Endothelial cell of umbilical vein (primary cell): Measurements from ENCODE around the gene NLRC3. TPM values are rescaled to one million over a fixed set of nuclear protein-coding genes. Genes with fewer than 3 reads are reported as not detected.

Source experiments
- BruUV-seq: library from RNA; stranded (reverse); fragments of 400-500 nt; replicated peaks from 2 replicates; lab custom pipeline; 2021; lab: Mats Ljungman, UMichigan
- CTCF ChIA-PET: fragments of 300-600, 350-600 bp; sonication (Branson Sonifier 250); formaldehyde crosslinking; loops from one replicate; lab custom pipeline; 2021; ENCODE audit warnings: antibody characterized with exemption, inconsistent platforms; lab: Charles Lee
- POLR2A ChIA-PET: fragments of 300-600, 350-600 bp; sonication (Branson Sonifier 250); formaldehyde crosslinking; loops from one replicate; lab custom pipeline; 2021; ENCODE audit warnings: antibody characterized with exemption, inconsistent platforms; lab: Charles Lee
- DNase-seq: peaks from one replicate; pipeline ENCODE4 v3.0.0-alpha.2; 2011; ENCODE audit warnings: low read depth, low spot score
- FAIRE-seq: peaks from 2 replicates; lab custom pipeline; 2011; peaks lifted over from hg19 to GRCh38; lab: Jason Lieb, UNC
- H2AFZ ChIP-seq: 2 replicates; pipeline ENCODE4 v1.6.0; 2012; ENCODE audit warnings: low read depth, low read length, control low read depth, inconsistent platforms
- H3K27ac ChIP-seq: 2 replicates; pipeline ENCODE4 v1.5.1; 2011; ENCODE audit warnings: low read depth, mild to moderate bottlenecking, control low read depth, low read length, moderate library complexity; ENCODE audit not compliant: insufficient read depth
- H3K27me3 ChIP-seq, 2 experiments: 2 replicates each; pipeline versions ENCODE4 v1.6.0 to v1.6.1; 2011; ENCODE audit warnings: low read length in 2 of 2, mixed read lengths in 1 of 2; ENCODE audit not compliant: control insufficient read depth in 2 of 2, insufficient read depth in 2 of 2
- H3K36me3 ChIP-seq, 2 experiments: 2 replicates in 1 of 2; 3 replicates in 1 of 2; pipeline ENCODE4 v1.5.1; 2011; ENCODE audit warnings: low read length in 2 of 2, mild to moderate bottlenecking in 1 of 2, moderate library complexity in 1 of 2; ENCODE audit not compliant: control insufficient read depth in 2 of 2, insufficient read depth in 2 of 2; ENCODE audit errors: extremely low read depth in 1 of 2
- H3K4me1 ChIP-seq: 3 replicates; pipeline ENCODE4 v1.5.1; 2011; ENCODE audit warnings: mild to moderate bottlenecking, low read length; ENCODE audit not compliant: control insufficient read depth, insufficient read depth; ENCODE audit errors: extremely low read depth
- H3K4me2 ChIP-seq: 2 replicates; pipeline ENCODE4 v1.6.1; 2011; ENCODE audit warnings: low read length, control low read depth, mixed read lengths; ENCODE audit not compliant: insufficient read depth
- H3K4me3 ChIP-seq, 3 experiments: fragments of 200-600 bp in 1 of 3; sonication (generic), shearing (Covaris generic) in 1 of 3; replicated peaks in 1 of 3; 2 replicates each; pipeline ENCODE4 v1.5.1; 2011 to 2016; ENCODE audit warnings: control low read depth in 3 of 3, low read length in 3 of 3, mild to moderate bottlenecking in 2 of 3, inconsistent platforms in 1 of 3, low read depth in 1 of 3, moderate library complexity in 1 of 3; ENCODE audit not compliant: insufficient read depth in 1 of 3
- H3K79me2 ChIP-seq: 2 replicates; pipeline ENCODE4 v1.6.0; 2012; ENCODE audit warnings: low read length, inconsistent platforms; ENCODE audit not compliant: control insufficient read depth, insufficient read depth
- H3K9ac ChIP-seq: replicated peaks from 2 replicates; pipeline ENCODE3; 2011; ENCODE audit warnings: low read length, control low read depth; ENCODE audit not compliant: insufficient read depth; ENCODE audit errors: extremely low read depth
- H3K9me1 ChIP-seq: replicated peaks from 3 replicates; pipeline ENCODE4 v1.6.0; 2011; ENCODE audit warnings: mild to moderate bottlenecking, low read length; ENCODE audit not compliant: control insufficient read depth, insufficient read depth; ENCODE audit errors: extremely low read depth
- H3K9me3 ChIP-seq: replicated peaks from 2 replicates; pipeline ENCODE4 v1.5.1; 2012; ENCODE audit warnings: low read length, inconsistent platforms; ENCODE audit not compliant: control insufficient read depth, insufficient read depth
- H4K20me1 ChIP-seq: replicated peaks from 2 replicates; pipeline ENCODE3; 2011; ENCODE audit warnings: mild to moderate bottlenecking, low read length; ENCODE audit not compliant: control insufficient read depth, insufficient read depth; ENCODE audit errors: extremely low read depth
- CTCF ChIP-seq, 2 donors: IDR thresholded peaks; 1 replicate in 1 of 2; 2 replicates in 1 of 2; pipeline ENCODE4 v1.5.1; 2011; ENCODE audit warnings: low read length in 2 of 2, mild to moderate bottlenecking in 2 of 2, moderate library complexity in 2 of 2, control low read depth in 1 of 2, inconsistent platforms in 1 of 2, low read depth in 1 of 2; ENCODE audit not compliant: insufficient read depth in 1 of 2; ENCODE audit errors: extremely low read depth in 1 of 2
- EZH2 ChIP-seq: IDR thresholded peaks from 2 replicates; pipeline ENCODE4 v1.6.1; 2012; ENCODE audit warnings: borderline replicate concordance, low read depth, mild to moderate bottlenecking, moderate library complexity, low read length, inconsistent platforms; ENCODE audit not compliant: severe bottlenecking
- FOS ChIP-seq: IDR thresholded peaks from 2 replicates; pipeline ENCODE4 v1.6.1; 2011; ENCODE audit warnings: mild to moderate bottlenecking, low read length, moderate library complexity, borderline replicate concordance; ENCODE audit not compliant: insufficient read depth
- GATA2 ChIP-seq: IDR thresholded peaks from 2 replicates; pipeline ENCODE4 v1.7.0; 2011; ENCODE audit warnings: low read depth, mild to moderate bottlenecking, moderate library complexity, mixed read lengths, low read length; ENCODE audit not compliant: insufficient read length, insufficient read depth
- JUN ChIP-seq: IDR thresholded peaks from 2 replicates; pipeline ENCODE4 v1.6.1; 2011; ENCODE audit warnings: borderline replicate concordance, low read depth; ENCODE audit not compliant: insufficient read length, insufficient read depth
- MYC ChIP-seq: IDR thresholded peaks from one replicate; pipeline ENCODE4 v1.6.1; 2011; ENCODE audit warnings: mild to moderate bottlenecking, low read depth, low read length
- POLR2A ChIP-seq: IDR thresholded peaks from 2 replicates; pipeline ENCODE4 v1.6.1; 2012; ENCODE audit warnings: low read depth, mild to moderate bottlenecking, control low read depth, low read length
- POLR2AphosphoS5 ChIP-seq: IDR thresholded peaks from 2 replicates; pipeline ENCODE4 v1.6.1; 2012; ENCODE audit warnings: low read depth, mild to moderate bottlenecking, control low read depth, low read length, moderate library complexity; ENCODE audit not compliant: insufficient read depth
- dilution Hi-C: fragments of 300-500 bp; cut with MboI; formaldehyde crosslinking; loops from one replicate; pipeline ENCODE4 v1.15.0; 2019; ENCODE audit warnings: low sequenced_read_pairs; ENCODE audit not compliant: extremely low pct_ligation_motif_present
- intact Hi-C: fragments of 100-400 bp; cut with micrococcal nuclease; formaldehyde crosslinking; loops from one replicate; pipeline ENCODE4 v1.10.0; 2022
- polyA plus RNA-seq, 4 experiments: library from polyadenylated mRNA; depleted of rRNA in 3 of 4; stranded (reverse) in 3 of 4; unstranded in 1 of 4; fragments of >200 nt; gene quantifications; 2 replicates each; pipeline versions ENCODE4 v1.2.1 to v1.2.3, GENCODE V29; 2011 to 2012; ENCODE audit warnings: missing spikeins in 1 of 4
- total RNA-seq: library from RNA; stranded (reverse); gene quantifications from 2 replicates; pipeline ENCODE4 v1.2.3, GENCODE V29; 2021
- TF ChIP-seq, protein P1 (sequence below): IDR thresholded peaks from 2 replicates; pipeline ENCODE4 v1.6.1; 2011; ENCODE audit not compliant: insufficient read depth, insufficient read length

NLRC3 gene
- total and polyA plus RNA-seq, 2 donors (not counting 3 experiments of a cell fraction or from before 2014, with no cell fraction given) = 0.84 to 3.4 TPM

- Histone ChIP-seq H3K36me3 (peaks cover 2 to 11% of the 10 kb centered on the region in 2 experiments), H3K9me1 (no peaks in the 10 kb centered on the region), H3K27me3 (no peaks in the 10 kb centered on the region), H3K79me2 (no peaks in the 10 kb centered on the region), H3K9me3 (no peaks in the 10 kb centered on the region), H3K4me3 (no peak overlapping the region), H3K9ac (no peak overlapping the region), H2AFZ (no peak overlapping the region), H3K4me1 (no peaks in the 10 kb centered on the region), H4K20me1 (no peaks in the 10 kb centered on the region), H3K4me2 (no peak overlapping the region), H3K27ac (no peak overlapping the region)
- no peak for FAIRE-seq
- BruUV-seq = no TSS peak
- ChIA-PET CTCF (no interaction called here), POLR2A (no interaction called here)
- intact Hi-C loops (no loop called here), dilution Hi-C loops (no loop called here)
- no peak for TF ChIP-seq GATA2
- no peak for TF ChIP-seq EZH2
- TF ChIP-seq POLR2AphosphoS5 = no peak
- no peak for TF ChIP-seq JUN
- TF ChIP-seq POLR2A = no peak
- TF ChIP-seq, protein P1, sequence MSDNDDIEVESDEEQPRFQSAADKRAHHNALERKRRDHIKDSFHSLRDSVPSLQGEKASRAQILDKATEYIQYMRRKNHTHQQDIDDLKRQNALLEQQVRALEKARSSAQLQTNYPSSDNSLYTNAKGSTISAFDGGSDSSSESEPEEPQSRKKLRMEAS = no peak
- TF ChIP-seq FOS = no peak
- TF ChIP-seq MYC = no peak
- TF ChIP-seq CTCF (IDR thresholded peaks at IDR 0.05; ENCODE audit: extremely low read depth in 1 of 2, insufficient read depth in 1 of 2, low read depth in 1 of 2, low read length in 2 of 2) = no peak
- DNase-seq = no peak
Observed at GRCh38 chr16:3520841-3521240, 56.4 kb downstream of the NLRC3 start.
